Heart left ventricle (tissue), 13 donors: ENCODE measurements around the gene ASPDH.

Experiments used
- POLR2A ChIP-seq, 2 donors: fragments of 450-650 bp; IDR thresholded peaks; one replicate each; pipeline ENCODE4 v1.6.1; 2017; ENCODE audit warnings: antibody characterized with exemption in 2 of 2, mild to moderate bottlenecking in 2 of 2, moderate library complexity in 2 of 2
- TF ChIP-seq, protein P1 (sequence below), 12 donors: fragments of 200-600 bp; sonication (generic) in 4 of 12; IDR thresholded peaks; one replicate each; pipeline versions ENCODE4 v1.5.0 to v1.8.0; 2018 to 2022; ENCODE audit warnings: antibody characterized with exemption in 12 of 12, mild to moderate bottlenecking in 5 of 12
- donor health status: ischemic (EF 13 %, LVEDD 7.1; RV severe dilation, severe dysfunction).
- donor health status: DM: no; HTN: yes; CAD: no.
- donor health status: DM: no; HTN: no; CAD: no.
- donor health status: ischemic (EF 25% LVEDD 6.9; RV normal size, moderate dysfunction).
- donor health status: ischemic (EF 25% LVEDD 5.7; RV mildly dilated, moderate dysfunction).
- donor health status: ischemic (EF 35%, LVEDD 5.7; RV mildly dilated, moderate dysfunction).
- donor health status: nonischemic (EF 11% LVEDD 7.7; RV severe dilation, severe dysfunction).
- donor health status: DM: yes; HTN: yes; CAD: no.
- donor health status: PGD.
- donor health status: ischemic (EF 29% LVEDD 5.4; RV normal size, mild dysfunction).
- donor health status: nonischemic (EF 23%, LVEDD 6.1; RV moderate dilation, normal function).

DNA sequence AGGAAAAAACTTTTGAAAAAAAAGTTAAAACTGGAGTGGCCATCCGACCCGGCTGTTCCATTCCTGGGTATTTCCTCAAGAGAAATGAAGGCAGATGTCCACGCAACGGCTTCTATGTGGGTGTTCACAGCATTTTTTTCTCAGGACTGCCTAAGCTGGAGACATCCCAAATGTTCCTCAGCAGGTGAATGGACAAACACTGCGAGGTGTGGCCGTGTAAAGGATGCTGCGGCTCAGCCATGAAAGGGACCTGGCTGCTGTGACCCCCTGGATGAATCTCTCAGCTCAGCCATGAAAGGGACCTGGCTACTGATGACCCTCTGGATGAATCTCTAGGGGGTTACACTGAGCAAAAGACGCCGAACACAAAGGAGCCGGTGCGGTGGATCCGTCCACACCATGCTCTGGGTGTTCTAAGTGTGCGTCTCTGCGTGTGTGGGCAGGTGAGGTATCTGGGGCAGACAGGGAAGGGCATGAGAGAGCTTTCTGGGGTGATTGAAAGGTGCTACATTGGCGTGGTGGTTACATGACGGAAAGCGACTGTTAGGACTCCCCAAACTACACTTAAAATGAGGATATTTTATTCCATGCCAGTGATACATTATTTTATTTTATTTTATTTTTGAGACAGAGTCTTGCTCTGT lies 7.2 kb upstream of the ASPDH start:
- TF ChIP-seq, protein P1, sequence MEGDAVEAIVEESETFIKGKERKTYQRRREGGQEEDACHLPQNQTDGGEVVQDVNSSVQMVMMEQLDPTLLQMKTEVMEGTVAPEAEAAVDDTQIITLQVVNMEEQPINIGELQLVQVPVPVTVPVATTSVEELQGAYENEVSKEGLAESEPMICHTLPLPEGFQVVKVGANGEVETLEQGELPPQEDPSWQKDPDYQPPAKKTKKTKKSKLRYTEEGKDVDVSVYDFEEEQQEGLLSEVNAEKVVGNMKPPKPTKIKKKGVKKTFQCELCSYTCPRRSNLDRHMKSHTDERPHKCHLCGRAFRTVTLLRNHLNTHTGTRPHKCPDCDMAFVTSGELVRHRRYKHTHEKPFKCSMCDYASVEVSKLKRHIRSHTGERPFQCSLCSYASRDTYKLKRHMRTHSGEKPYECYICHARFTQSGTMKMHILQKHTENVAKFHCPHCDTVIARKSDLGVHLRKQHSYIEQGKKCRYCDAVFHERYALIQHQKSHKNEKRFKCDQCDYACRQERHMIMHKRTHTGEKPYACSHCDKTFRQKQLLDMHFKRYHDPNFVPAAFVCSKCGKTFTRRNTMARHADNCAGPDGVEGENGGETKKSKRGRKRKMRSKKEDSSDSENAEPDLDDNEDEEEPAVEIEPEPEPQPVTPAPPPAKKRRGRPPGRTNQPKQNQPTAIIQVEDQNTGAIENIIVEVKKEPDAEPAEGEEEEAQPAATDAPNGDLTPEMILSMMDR (IDR thresholded peaks at IDR 0.05): no peak
- TF ChIP-seq POLR2A (IDR thresholded peaks at IDR 0.05): no peak
